HG03520 (cell line): Measurements from ENCODE around the gene LMAN2L.
"Not testable (repeated sequence)": the region's sequence is repeated elsewhere in the genome, so short reads cannot be mapped to it uniquely, and the experiment has no call there.

ENCODE experiments used
- ATAC-seq: cut with Tn5 transposase; IDR thresholded peaks from one replicate; pipeline ENCODE4 v1.9.1; 2021; ENCODE audit warnings: mild to moderate bottlenecking, moderate library complexity; ENCODE audit not compliant: unreplicated experiment

Gene LMAN2L

GRCh38 chr2:96689431-96689991 lies 50.4 kb downstream of the LMAN2L start:
- no peak for ATAC-seq

- ATAC-seq, result no peak
These were observed 51.0 kb downstream of the LMAN2L start for GRCh38 chr2:96688649-96689430.

- no peak for ATAC-seq
These were observed 51.9 kb downstream of the LMAN2L start for GRCh38 chr2:96687711-96688640.

- ATAC-seq, result no peak
These were observed 52.6 kb downstream of the LMAN2L start for GRCh38 chr2:96687266-96687665.

- ATAC-seq, result no peak
These were observed 54.0 kb downstream of the LMAN2L start for GRCh38 chr2:96685577-96686459.

GRCh38 chr2:96684883-96685576 lies 54.8 kb downstream of the LMAN2L start:
- ATAC-seq, result no peak

- no peak for ATAC-seq
These were observed 55.7 kb downstream of the LMAN2L start for GRCh38 chr2:96683972-96684820.

GRCh38 chr2:96683307-96683706 lies 56.6 kb downstream of the LMAN2L start:
- ATAC-seq, result no peak

GRCh38 chr2:96681540-96681939 lies 58.3 kb downstream of the LMAN2L start:
- no peak for ATAC-seq

- no peak for ATAC-seq
These were observed 59.2 kb downstream of the LMAN2L start for GRCh38 chr2:96680561-96681141.

GRCh38 chr2:96679848-96680247 lies 60.0 kb downstream of the LMAN2L start:
- ATAC-seq, result no peak

- ATAC-seq, result no peak
These were observed 70.2 kb downstream of the LMAN2L start for GRCh38 chr2:96669539-96670215.

GRCh38 chr2:96668771-96669170 lies 71.1 kb downstream of the LMAN2L start:
- ATAC-seq, result no peak

GRCh38 chr2:96665717-96666116 lies 74.1 kb downstream of the LMAN2L start:
- not testable (repeated sequence) for ATAC-seq

- ATAC-seq, result no peak
These were observed 74.7 kb downstream of the LMAN2L start for GRCh38 chr2:96665083-96665569.

GRCh38 chr2:96664366-96664925 lies 75.4 kb downstream of the LMAN2L start:
- no peak for ATAC-seq

GRCh38 chr2:96663829-96664228 lies 76.0 kb downstream of the LMAN2L start:
- ATAC-seq, result no peak

- no peak for ATAC-seq
These were observed 76.7 kb downstream of the LMAN2L start for GRCh38 chr2:96663177-96663576.
